ENCODE measurements around the gene WDR17.

The WDR17 gene

GRCh38 chr4:176191974-176192373 is 126.3 kb downstream of the WDR17 start:
- Histone ChIP-seq H3K9ac (ENCODE audit: low read length) (no peak overlapping the region), H3K4me3 (ENCODE audit: low read length) (no peak overlapping the region), H3K27me3 (ENCODE audit: low read depth, low read length) (peaks cover 11% of the 10 kb centered on the region; the same call in 1 of the 2 replicates), H4K20me1 (ENCODE audit: insufficient read depth, low read length) (no peaks in the 10 kb centered on the region), H3K27ac (ENCODE audit: low read length) (no peak overlapping the region), H3K79me2 (ENCODE audit: low read length) (no peaks in the 10 kb centered on the region), H3K4me2 (ENCODE audit: low read length) (no peak overlapping the region), H3K9me3 (ENCODE audit: insufficient read depth, low read length) (no peaks in the 10 kb centered on the region), H2AFZ (ENCODE audit: low read depth, low read length) (no peak overlapping the region), H3K4me1 (ENCODE audit: low read length) (peaks cover 55% of the 10 kb centered on the region), H3K36me3 (replicated peaks; ENCODE audit: low read depth, low read length) (no peaks in the 10 kb centered on the region)
- TF ChIP-seq, protein P1, sequence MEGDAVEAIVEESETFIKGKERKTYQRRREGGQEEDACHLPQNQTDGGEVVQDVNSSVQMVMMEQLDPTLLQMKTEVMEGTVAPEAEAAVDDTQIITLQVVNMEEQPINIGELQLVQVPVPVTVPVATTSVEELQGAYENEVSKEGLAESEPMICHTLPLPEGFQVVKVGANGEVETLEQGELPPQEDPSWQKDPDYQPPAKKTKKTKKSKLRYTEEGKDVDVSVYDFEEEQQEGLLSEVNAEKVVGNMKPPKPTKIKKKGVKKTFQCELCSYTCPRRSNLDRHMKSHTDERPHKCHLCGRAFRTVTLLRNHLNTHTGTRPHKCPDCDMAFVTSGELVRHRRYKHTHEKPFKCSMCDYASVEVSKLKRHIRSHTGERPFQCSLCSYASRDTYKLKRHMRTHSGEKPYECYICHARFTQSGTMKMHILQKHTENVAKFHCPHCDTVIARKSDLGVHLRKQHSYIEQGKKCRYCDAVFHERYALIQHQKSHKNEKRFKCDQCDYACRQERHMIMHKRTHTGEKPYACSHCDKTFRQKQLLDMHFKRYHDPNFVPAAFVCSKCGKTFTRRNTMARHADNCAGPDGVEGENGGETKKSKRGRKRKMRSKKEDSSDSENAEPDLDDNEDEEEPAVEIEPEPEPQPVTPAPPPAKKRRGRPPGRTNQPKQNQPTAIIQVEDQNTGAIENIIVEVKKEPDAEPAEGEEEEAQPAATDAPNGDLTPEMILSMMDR (IDR thresholded peaks at IDR 0.05; ENCODE audit: low read depth, low read length) = peak; percentile 47
- TF ChIP-seq EZH2phosphoT487 (IDR thresholded peaks at IDR 0.05; ENCODE audit: low read depth) = no peak

- Histone ChIP-seq H3K9ac (ENCODE audit: low read length) (no peak overlapping the region), H2AFZ (ENCODE audit: low read depth, low read length) (peak overlapping the region; percentile 33; the same call in 1 of the 2 replicates), H3K9me3 (ENCODE audit: insufficient read depth, low read length) (no peaks in the 10 kb centered on the region), H3K79me2 (ENCODE audit: low read length) (no peaks in the 10 kb centered on the region), H3K27me3 (ENCODE audit: low read depth, low read length) (peaks cover 11% of the 10 kb centered on the region; the same call in 1 of the 2 replicates), H4K20me1 (ENCODE audit: insufficient read depth, low read length) (no peaks in the 10 kb centered on the region), H3K4me1 (ENCODE audit: low read length) (peaks cover 46% of the 10 kb centered on the region), H3K4me3 (ENCODE audit: low read length) (peak overlapping the region; percentile 72), H3K27ac (ENCODE audit: low read length) (no peak overlapping the region), H3K4me2 (ENCODE audit: low read length) (peak overlapping the region; percentile 72), H3K36me3 (replicated peaks; ENCODE audit: low read depth, low read length) (no peaks in the 10 kb centered on the region)
- TF ChIP-seq, protein P1 (IDR thresholded peaks at IDR 0.05; ENCODE audit: low read depth, low read length) = no peak
- no peak for TF ChIP-seq EZH2phosphoT487 (IDR thresholded peaks at IDR 0.05; ENCODE audit: low read depth)
These were observed 127.5 kb downstream of the WDR17 start for GRCh38 chr4:176193126-176193525.

DNA sequence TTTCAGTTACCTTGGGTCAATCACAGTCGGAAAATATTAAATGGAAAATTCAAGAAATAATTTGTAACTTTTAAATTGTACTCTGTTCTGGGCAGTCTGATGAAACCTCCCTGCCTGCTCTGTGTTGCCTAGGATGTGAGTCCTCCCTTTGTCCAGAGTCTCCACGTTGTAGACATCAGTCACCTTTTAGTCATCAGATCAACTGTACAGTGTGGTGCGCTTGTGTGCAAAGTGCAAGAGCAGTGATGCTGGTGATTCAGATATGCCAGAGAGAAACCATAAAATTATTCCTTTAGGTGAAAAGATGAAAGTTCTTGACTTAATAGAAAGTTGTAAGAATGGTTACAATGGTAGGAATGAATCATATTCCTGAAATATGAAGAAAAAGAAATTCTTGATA is 128.3 kb downstream of the WDR17 start:
- Histone ChIP-seq H3K36me3 (replicated peaks; ENCODE audit: low read depth, low read length) (no peaks in the 10 kb centered on the region), H3K4me1 (ENCODE audit: low read length) (peaks cover 38% of the 10 kb centered on the region), H3K27ac (ENCODE audit: low read length) (no peak overlapping the region), H3K79me2 (ENCODE audit: low read length) (no peaks in the 10 kb centered on the region), H2AFZ (ENCODE audit: low read depth, low read length) (peak overlapping the region; percentile 63), H3K4me2 (ENCODE audit: low read length) (peak overlapping the region; percentile 72), H3K27me3 (ENCODE audit: low read depth, low read length) (peaks cover 11% of the 10 kb centered on the region; the same call in 1 of the 2 replicates), H3K9me3 (ENCODE audit: insufficient read depth, low read length) (no peaks in the 10 kb centered on the region), H4K20me1 (ENCODE audit: insufficient read depth, low read length) (no peaks in the 10 kb centered on the region), H3K9ac (ENCODE audit: low read length) (peak overlapping the region; percentile 40), H3K4me3 (ENCODE audit: low read length) (peak overlapping the region; percentile 72)
- no peak for TF ChIP-seq EZH2phosphoT487 (IDR thresholded peaks at IDR 0.05; ENCODE audit: low read depth)
- TF ChIP-seq, protein P1 (IDR thresholded peaks at IDR 0.05; ENCODE audit: low read depth, low read length) = no peak

DNA sequence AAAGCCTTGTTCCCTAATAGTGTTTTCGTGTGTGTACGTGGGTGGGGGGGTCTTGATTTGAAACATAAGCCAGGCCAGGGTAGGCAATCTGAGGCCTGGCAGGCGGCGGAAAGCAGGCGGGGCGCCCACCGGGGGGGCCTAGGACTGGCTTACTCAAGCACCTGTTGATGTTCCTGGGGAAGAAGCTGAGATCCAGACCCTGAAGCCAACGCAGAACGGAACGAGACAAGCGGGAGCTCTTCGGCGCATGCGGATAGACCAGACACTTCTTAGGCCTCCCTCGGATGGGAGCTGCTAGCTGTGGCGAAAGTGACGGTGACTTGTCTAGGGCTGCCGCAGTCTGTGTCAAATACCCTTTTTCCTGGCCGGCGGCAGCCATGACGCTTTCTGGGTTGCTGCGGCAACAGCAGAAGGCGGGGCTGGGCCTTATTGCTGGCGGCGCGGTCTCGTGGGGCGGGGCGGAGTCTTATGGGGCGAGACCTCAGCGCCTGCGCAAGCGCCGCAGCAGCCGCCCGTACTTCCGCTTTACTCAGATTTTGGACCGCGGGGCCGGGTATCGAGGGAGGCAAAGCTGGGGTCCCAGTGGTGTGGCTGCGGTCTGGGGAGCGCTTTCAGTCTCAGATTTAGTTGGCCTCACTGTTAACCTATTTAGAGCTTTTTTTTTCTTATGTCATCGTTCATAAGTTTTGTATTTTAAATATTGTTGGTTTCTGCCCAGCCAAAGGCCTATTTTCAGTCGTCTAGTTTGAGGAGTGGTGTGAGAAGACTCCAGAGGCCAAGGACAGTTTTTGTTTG is 129.7 kb downstream of the WDR17 start, which contains the start of gene SPATA4:
TSS of gene SPATA4 (minus strand) at position 402 of the 795 bp plus-strand sequence. CDS start at position 379, 23 bp downstream.
- Histone ChIP-seq H4K20me1 (ENCODE audit: insufficient read depth, low read length) (no peaks in the 10 kb centered on the region), H3K4me2 (ENCODE audit: low read length) (peak within 1 kb of the TSS; percentile 72), H3K27ac (ENCODE audit: low read length) (peak within 1 kb of the TSS; percentile 57), H3K9me3 (ENCODE audit: insufficient read depth, low read length) (no peaks in the 10 kb centered on the region), H3K79me2 (ENCODE audit: low read length) (no peaks in the 10 kb centered on the region), H2AFZ (ENCODE audit: low read depth, low read length) (peak within 1 kb of the TSS; percentile 53), H3K4me3 (ENCODE audit: low read length) (peak within 1 kb of the TSS; percentile 74), H3K36me3 (replicated peaks; ENCODE audit: low read depth, low read length) (no peaks in the 10 kb centered on the region), H3K4me1 (ENCODE audit: low read length) (peaks cover 24% of the 10 kb centered on the region), H3K9ac (ENCODE audit: low read length) (peak within 1 kb of the TSS; percentile 62), H3K27me3 (ENCODE audit: low read depth, low read length) (peaks cover 11% of the 10 kb centered on the region; the same call in 1 of the 2 replicates)
- TF ChIP-seq, protein P1 (IDR thresholded peaks at IDR 0.05; ENCODE audit: low read depth, low read length) = no peak
- TF ChIP-seq EZH2phosphoT487 (IDR thresholded peaks at IDR 0.05; ENCODE audit: low read depth) = no peak
